Activated CD8-positive, alpha-beta memory T cell treated with anti-CD3 and anti-CD28 coated beads for 36 hours (primary cell): ENCODE data around the gene SLX9. TPM values are rescaled to one million over a fixed set of nuclear protein-coding genes. Genes with fewer than 3 reads are reported as not detected.

Experiments
- CTCF ChIA-PET: fragments of 350-600 bp; sonication (Branson Sonifier 250); formaldehyde crosslinking; loops from one replicate; lab custom pipeline; 2021; ENCODE audit warnings: antibody characterized with exemption; lab: Charles Lee
- POLR2A ChIA-PET: fragments of 350-600 bp; sonication (Branson Sonifier 250); formaldehyde crosslinking; loops from one replicate; lab custom pipeline; 2021; ENCODE audit warnings: antibody characterized with exemption; lab: Charles Lee
- total RNA-seq, 2 experiments: library from RNA; stranded (reverse); gene quantifications; one replicate each; pipeline ENCODE4 v1.2.3, GENCODE V29; 2021

SLX9 gene
- total RNA-seq, 2 experiments from 2014 or later = 77.1 to 83.3 TPM

DNA sequence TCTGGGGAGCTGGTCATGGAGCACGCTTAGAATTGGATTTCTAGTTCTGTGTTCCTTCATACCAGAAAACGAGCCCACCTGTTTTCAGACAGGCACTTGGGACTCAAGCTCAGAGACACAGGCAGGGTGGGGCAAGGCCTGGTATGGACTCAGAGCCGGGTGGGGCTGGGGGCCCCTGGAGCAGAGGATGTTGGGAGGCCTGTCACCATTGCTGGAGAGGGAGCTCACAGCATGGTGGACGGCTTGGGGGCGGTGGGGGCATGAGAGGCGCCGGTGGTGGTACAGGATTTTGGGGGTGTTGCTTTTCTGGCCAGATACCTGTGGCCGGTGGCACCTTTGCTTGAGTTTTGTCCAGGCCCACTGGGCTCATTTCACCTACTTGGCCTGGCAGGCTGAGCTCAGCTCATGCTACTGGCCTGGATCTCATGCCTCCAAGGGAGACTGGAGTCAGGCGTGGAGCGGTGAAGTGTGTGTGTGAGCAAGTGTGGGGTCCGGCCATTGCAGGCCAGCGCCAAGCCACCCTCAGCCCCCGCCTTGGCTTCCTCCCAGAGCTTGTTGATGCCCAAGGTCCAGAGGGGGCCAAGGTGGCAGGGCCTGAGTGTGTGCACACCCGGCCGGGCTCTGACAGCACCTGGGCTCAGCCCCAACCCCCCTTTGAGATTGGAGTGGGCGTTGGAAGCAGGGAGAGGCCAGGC, 8.7 kb downstream of the SLX9 start:
- ChIA-PET POLR2A (no interaction called here), CTCF (interaction anchor here (0.6 to 4.6 kb wide), 9 partner anchors 8 to 189 kb away, joined by 3 to 59 read pairs (median 7); partner anchors contain the start of gene SLX9)

DNA sequence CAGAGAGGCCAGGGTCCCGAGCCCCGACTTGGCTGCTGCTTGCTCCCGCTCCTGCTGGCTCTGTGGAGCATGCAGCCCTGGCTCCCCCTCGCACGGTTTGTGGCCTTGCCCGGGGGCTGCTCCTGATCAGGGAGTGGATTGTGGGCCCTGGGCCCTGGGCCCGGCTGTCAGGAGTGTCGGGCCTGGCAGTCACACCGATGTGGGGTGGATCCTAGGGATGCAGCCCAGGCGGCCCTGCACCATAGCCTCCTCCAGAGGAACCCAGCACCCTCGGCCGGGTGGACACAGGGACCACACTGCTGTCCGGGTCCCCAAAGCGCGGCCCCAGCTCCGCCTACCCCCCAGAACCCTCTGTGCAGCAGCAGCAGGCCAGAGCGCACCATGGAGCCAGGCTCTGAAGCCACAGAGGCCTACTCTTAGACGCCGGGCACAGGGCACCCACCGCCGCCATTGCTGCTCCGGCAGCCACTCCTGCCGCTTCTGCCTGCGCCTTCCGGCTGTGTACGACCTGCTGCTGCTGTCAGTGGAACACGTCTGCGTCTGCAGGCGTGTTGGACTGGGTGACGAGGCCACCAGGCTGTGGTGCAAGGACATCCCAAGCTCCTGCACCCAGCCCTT, 9.4 kb downstream of the SLX9 start:
- POLR2A ChIA-PET = interaction anchor here (0.7 kb wide), 1 partner anchor 181 kb away, joined by 3 read pairs; no protein-coding TSS in a partner anchor

DNA sequence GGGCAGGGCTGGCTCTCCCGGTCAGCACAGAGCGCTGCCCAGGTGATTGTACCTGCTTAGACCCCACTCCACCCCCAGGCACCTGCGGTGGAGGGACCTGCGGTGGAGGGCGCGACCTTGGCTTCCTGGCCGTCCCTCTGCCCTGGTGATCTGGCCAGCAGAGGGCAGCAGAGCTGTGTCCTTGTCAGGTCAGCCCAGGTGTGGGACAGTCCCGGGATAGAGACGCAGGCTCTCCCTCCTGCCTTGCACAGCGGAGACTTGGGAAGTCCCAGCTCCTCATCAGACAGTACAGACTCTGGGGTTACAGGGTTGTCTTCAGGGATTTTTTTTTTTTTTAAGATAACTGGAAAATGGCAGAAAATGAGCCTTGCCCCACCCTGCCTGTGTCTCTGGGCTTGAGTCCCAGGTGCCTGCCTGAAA, 10.0 kb downstream of the SLX9 start:
- ChIA-PET CTCF (interaction anchor here (0.6 to 4.6 kb wide), 19 partner anchors 9 to 256 kb away, joined by 3 to 59 read pairs (median 4); partner anchors contain the start of gene SLX9), POLR2A (interaction anchor here (0.7 kb wide), 1 partner anchor 181 kb away, joined by 3 read pairs; no protein-coding TSS in a partner anchor)

More for the DNA sequence above, 9.4 kb downstream of the SLX9 start:
- CTCF ChIA-PET = interaction anchor here (0.6 to 4.6 kb wide), 16 partner anchors 8 to 256 kb away, joined by 3 to 59 read pairs (median 4); partner anchors contain the start of gene SLX9

DNA sequence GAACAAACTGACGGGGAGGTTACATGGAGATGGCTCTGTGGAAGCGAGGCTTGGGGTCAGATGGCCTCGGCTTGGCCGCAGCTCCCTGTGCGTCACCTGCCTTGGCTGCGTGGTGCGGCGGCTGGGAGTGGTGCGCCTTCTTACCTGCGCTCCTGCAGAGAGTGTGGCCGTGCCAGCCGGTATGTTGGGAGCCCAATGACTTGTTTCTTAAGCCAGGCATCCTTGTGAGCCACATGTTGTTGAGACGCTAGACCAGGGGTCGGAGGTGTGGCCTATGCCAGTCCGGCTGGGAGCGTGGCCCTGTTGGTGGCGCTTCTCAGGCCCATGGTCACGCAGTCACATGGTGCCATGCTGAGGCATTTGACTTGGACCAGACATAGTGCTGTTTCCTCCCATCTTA, 10.5 kb downstream of the SLX9 start:
- CTCF ChIA-PET = interaction anchor here (0.7 to 4.6 kb wide), 19 partner anchors 8 to 214 kb away, joined by 3 to 59 read pairs (median 4); partner anchors contain the start of gene SLX9
- POLR2A ChIA-PET = no interaction called here

DNA sequence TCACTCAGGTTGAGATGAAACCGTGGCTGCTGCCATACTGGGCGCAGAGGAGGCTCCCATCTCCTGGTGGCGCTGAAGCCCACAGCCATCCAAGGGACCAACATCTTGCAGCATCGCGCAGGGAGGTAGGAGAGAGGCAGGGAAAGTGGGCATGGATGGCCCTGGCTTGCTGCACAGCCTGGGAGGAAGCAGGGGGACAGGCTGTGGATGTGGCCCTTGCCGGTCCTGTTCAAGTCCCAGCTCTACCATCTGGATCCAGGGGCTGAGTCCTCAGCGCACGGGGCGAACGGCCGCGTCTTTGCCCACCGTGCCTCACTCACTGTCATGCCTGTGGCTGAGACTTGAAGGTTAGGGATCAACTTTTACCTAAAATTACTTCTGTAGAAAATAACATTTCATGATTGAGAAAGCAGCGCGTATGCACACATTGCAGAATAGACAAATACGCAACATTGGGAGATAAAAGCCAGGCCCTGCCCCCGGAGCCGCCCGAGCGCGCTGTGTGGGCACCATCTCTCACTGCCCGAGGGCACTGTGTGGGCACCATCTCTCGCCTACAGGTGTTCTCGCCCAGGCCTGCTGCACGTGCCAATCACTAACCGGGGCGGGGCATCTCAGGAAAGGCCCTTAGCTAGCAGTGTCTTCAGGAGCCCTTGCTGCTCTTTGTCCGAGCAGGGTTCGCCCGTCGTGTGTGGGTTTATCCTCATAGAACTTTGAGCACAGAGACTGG, 11.5 kb downstream of the SLX9 start:
- ChIA-PET POLR2A (interaction anchor here (1.2 kb wide), 1 partner anchor 12 kb away, joined by 3 read pairs; the partner anchor contains the start of gene SLX9), CTCF (interaction anchor here (1.0 to 4.6 kb wide), 6 partner anchors 10 to 187 kb away, joined by 3 to 59 read pairs (median 17); partner anchors contain the start of gene SLX9)

DNA sequence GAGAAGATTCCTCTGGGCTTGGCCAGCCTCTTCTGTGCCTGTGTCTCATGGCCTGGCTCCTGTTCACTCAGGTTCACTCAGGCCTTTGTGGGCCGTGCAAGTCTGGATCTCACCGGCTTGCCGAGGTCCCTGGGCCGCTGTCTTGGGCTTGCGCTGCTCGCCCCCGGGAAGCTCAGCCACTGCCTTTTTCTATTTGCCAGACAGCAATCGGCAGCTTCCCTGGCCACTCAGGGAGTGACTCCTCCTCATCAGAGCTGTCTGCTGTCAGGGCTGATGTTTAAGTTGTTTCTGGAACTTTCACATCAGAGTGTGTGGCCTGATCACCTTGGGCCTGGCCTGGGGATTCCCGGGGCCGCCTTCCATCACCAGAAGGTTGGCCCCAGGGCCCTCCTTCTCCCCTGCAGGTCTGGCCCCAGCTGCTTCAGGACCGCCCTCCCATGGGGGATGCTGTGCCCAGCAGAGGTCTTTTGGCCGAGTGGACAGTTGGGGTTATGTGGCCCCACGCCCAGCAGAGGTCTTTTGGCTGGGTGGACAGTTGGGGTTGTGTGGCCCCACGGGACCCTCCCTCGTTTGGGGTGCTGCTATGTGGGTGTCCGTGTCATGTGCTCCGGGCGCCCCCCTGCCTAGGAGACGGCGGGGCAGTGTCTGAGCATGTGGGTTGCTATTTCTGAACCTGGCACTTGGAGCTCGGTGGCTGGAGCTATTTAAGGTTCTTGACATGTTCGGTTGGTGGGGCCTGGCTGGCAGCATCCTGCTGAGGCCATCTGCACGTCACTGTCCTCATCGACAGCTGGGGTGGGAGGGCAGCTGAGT, 12.5 kb downstream of the SLX9 start:
- ChIA-PET POLR2A (interaction anchor here (1.2 kb wide), 1 partner anchor 12 kb away, joined by 3 read pairs; the partner anchor contains the start of gene SLX9), CTCF (interaction anchor here (1.0 to 2.1 kb wide), 3 partner anchors 11 to 185 kb away, joined by 3 to 18 read pairs (median 3); no protein-coding TSS in a partner anchor)

DNA sequence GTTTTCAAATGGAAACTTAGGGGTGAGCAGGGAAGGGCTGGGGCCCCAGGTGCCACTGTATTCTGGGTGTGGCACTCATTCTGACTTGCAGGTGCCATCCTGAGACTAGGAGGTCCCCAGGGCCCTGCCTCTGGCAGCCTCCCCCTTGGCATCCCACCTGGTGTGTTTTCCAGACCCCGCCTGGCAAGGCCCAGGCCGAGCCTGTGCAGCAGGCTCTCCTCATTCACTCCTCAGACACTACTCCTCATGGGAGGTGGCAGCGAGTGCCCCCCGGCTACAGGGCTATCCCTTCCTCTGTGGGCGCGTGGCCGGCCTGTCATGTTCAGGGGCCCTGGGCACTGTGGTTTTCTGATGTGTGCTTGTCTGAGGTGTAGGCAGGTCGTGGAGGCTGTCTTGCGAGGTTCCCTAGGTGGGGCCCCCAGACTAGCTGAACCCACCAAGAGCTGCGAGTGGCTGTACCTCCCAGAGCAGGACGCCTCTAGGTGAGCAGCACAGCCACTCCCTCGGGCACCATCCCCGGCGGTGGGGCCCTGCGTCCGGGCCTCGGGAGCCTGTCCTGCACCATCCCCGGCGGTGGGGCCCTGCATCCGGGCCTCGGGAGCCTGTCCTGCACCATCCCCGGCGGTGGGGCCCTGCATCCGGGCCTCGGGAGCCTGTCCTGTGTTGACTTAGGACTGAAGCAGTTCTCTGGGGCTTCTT, 13.2 kb downstream of the SLX9 start:
- ChIA-PET CTCF (interaction anchor here (1.0 to 2.1 kb wide), 2 partner anchors 12 to 185 kb away, joined by 4 to 18 read pairs; no protein-coding TSS in a partner anchor), POLR2A (interaction anchor here (1.2 kb wide), 1 partner anchor 13 kb away, joined by 3 read pairs; the partner anchor contains the start of gene SLX9)

DNA sequence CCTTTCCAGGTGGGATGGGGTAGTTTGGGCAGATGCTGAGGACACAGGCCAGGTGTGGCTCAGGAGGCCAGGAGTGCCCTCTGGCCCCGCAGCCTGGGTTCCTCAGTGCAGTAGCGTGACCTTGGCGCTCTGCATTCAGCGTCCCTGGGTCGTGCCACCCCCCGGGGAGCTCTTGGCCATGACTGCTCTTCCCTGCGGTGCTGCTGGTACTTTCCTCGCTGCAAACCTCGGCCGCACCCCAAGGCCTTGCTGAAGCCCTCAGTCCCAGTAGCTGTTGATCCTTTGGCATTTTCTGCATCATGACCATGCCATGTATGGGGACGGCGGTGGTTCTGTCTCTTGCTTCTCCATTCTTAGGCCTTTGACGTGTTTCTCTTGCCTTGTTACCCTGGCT, 13.8 kb downstream of the SLX9 start:
- ChIA-PET CTCF (interaction anchor here (1.0 to 2.1 kb wide), 2 partner anchors 11 to 184 kb away, joined by 4 to 18 read pairs; no protein-coding TSS in a partner anchor), POLR2A (no interaction called here)

DNA sequence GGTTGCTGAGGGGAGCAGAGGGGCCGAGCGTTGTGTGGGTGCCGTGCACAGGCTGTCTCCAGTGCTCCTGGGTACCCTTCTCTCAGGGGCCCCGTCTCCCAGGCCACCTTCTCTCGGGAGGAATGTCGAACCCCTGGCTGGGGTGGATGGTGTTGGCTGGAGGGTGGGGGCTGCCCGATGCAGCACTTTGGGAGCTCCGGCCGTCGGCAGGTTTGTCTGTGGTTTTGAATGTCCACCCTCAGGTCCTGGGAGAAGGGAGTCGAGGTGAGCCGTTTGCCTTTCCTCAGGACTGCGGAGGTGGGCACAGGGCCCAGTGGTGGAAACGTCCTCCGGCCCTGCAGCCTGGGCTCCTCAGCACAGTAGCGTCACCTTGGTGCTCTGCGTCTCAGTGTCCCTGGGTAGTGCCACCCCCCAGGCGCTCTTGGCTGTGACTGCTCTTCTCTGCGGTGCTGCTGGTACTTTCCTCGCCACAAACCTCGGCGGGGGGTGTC, 14.5 kb downstream of the SLX9 start:
- CTCF ChIA-PET = interaction anchor here (1.4 to 4.1 kb wide), 2 partner anchors 175 to 182 kb away, joined by 4 to 17 read pairs; no protein-coding TSS in a partner anchor
- POLR2A ChIA-PET = no interaction called here

DNA sequence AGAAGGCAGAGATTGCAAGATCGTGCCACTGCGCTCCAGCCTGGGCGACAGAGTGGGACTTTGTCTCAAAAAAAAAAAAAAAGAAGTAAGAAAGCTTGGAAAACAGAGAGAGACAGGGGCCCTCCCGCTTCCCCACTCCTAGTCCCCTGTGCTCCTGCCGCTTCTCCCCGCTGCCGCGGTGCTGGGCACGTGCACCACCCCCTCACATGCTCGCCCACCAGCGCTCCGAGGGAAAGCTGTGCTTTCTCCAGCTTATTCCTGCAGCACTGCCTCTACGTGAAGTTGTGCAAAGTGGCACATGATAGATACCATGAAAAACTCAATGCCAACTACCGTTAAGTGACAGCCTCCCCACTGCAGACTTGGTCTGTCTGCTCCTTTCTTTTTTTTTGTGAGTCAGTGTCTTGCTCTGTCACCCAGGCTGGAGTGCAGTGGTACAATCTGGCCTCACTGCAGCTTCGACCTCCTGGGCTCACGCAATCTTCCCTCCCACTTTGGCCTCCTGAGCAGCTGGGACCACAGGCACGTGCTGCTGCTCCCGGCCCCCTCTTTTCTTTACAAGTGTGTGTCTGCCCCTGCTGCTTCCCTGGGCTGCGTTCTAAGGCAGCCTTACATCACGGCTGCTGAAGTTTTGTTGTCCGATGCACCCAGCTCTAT, 15.4 kb downstream of the SLX9 start:
- POLR2A ChIA-PET = no interaction called here
- CTCF ChIA-PET = interaction anchor here (1.4 to 4.1 kb wide), 2 partner anchors 174 to 181 kb away, joined by 4 to 17 read pairs; no protein-coding TSS in a partner anchor

DNA sequence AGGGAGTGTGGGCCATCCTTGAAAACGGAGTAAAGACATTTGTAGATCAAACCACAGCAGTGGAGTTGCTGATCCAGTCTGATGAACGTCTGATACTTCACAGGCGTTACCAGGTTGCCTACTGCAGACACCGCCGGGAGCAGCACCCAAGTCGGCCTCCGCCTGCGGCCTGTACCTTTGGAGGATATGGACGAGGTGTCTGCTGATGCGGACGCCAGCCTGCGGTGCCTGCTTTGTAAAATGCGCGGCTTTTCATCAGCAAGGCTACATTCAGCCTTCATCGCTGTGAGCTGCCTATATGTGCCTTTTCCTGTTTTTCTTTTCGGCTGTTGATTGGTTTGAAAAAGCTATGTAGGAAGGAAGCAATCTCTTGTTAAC, 16.0 kb downstream of the SLX9 start:
- CTCF ChIA-PET = interaction anchor here (1.2 to 4.1 kb wide), 2 partner anchors 173 to 182 kb away, joined by 3 to 17 read pairs; no protein-coding TSS in a partner anchor
- POLR2A ChIA-PET = no interaction called here

DNA sequence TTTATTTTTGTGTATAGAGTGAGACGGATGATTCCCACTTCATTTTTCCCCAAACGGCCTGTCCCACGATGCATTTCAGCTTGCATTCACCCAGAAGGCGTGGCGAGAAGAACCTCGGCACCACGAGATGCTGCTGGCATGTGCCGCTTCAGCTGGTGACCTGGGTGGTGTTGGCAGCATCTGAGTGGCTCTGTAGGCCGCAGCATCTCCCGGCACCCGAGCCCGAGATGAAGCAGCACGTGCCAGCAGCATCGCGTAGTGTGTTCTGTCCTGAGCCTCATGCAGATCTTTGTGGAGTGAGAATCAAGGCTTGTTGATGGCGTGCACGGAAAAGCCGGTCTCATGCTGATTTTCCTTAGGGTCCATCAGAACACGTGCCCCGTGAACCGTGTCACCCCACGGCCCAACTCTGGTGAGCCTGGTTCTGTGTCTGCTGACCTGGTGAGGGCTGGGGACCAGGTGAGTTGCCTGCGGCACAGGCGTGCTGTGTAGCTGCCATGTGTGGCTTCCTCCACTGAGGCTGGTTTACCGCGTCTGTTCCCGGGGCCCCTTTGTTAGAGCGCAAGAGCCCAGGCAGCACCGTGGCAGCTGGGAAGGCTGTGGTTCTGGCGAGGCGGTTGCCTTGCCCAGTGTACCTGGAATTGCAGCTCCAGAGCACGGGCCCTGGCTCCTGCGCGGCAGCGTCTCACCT, 16.7 kb downstream of the SLX9 start:
- ChIA-PET CTCF (interaction anchor here (1.2 to 4.1 kb wide), 2 partner anchors 172 to 181 kb away, joined by 3 to 17 read pairs; no protein-coding TSS in a partner anchor), POLR2A (no interaction called here)

DNA sequence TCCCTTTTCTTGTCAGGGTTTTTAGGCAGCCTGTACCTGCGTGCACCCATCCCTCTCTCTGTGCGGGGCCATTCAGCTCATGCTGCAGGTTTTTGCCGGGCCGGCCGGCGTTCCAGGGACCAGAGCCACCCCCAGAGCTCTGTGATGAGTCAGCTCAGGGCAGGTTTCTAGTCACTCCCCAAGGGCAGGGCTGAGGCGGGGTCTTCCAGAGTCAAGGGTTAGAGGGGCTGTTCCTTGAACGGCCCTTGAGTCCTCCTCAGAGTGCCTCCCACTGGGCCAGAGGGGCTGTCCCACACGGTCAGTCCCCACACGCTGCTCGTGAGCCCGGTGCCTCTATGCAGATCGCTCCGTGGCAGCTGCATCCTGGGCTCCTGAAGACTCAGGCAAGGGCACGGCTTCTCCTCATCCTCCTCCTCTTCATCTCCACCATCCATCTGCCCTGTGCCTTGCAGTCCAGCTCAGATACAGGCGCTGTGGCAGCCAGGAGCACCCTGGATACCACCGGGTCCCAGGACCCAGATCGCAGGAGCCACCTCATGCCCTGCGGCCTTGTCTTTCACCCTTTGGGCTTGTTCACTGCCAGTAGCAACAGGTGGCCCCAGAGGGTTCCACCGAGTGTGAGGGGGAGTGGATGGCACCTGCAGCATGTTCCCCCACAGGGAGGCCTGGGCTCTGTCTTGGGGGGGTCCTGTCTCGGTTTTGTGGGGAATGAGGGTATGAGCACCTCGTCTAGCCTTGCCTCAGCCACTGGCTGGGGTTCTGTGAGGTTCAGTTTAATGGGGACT, 17.4 kb downstream of the SLX9 start:
- POLR2A ChIA-PET = no interaction called here
- CTCF ChIA-PET = interaction anchor here (1.2 to 4.1 kb wide), 3 partner anchors 8 to 180 kb away, joined by 3 to 17 read pairs (median 6); no protein-coding TSS in a partner anchor

DNA sequence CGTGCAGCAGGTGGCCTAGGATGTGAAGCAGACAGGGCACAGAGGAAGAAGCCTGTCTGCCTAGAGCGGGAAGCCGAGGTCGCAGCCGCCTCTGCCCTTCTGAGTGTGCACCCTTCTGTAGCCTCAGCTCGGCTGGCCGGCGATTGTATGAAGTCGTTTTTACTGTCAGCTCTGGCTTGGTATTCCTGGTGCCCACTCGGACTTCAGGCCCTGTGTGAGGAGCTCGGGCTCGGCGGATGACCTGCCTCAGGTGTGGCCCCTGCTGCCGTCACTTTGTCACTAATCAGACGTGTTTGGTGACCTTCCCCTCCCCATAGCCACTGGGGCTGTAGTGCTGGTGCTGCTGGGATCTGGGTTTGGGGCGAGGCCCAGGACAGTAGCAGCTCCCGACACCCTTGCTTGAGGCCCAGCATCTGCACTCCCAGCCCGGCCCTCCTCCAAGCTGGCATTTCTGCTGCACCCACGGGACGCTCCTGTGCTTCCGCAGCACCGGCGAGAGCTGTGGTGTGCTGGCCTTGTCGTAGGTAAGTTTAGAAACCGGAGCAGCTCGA, 18.1 kb downstream of the SLX9 start:
- ChIA-PET CTCF (interaction anchor here (0.6 to 4.1 kb wide), 3 partner anchors 8 to 171 kb away, joined by 5 to 17 read pairs (median 6); no protein-coding TSS in a partner anchor), POLR2A (no interaction called here)
